Measurements from ENCODE around the gene XRN2. TPM values are rescaled to one million over a fixed set of nuclear protein-coding genes. Genes with fewer than 3 reads are reported as not detected.

The XRN2 gene
- total and polyA plus RNA-seq, 4 donors: 12.6 to 62.2 (median 53.6) TPM

DNA sequence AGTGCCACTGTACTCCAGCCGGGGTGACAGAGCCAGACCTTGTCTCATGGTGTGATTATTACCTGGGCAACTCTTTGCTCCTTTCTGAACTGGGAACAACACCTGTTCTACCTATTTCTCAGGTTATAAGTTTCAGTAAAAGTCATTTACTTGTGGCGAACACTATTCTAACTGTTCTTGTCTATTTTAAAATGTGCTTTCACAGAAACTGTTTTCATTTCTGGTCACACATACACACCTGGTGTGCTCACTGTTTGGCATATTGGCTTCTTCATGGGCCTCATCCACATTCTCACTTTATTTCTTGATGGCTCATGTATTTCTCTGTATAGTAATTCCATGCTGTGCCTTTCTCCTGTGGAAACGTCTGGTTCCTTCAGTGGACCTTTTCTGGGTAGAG lies 30.5 kb upstream of the XRN2 start:
- ATAC-seq (ENCODE audit: insufficient read depth, low FRiP score): no peak
- Histone ChIP-seq H3K9me3 (ENCODE audit: control insufficient read depth in 4 of 4, insufficient read depth in 3 of 4, low read length in 3 of 4) (peaks cover 0 to 10% (median 0%) of the 10 kb centered on the region in 4 donors), H3K27ac (ENCODE audit: low read depth in 1 of 2, low read length in 1 of 2) (no peak overlapping the region), H3K36me3 (ENCODE audit: control insufficient read depth in 4 of 4, insufficient read depth in 4 of 4, low read length in 4 of 4) (no peaks in the 10 kb centered on the region), H3K4me1 (ENCODE audit: control insufficient read depth in 5 of 5, insufficient read depth in 5 of 5, low read length in 5 of 5) (no peaks in the 10 kb centered on the region), H3K9ac (ENCODE audit: insufficient read depth in 1 of 2, low read length in 2 of 2) (no peak overlapping the region), H3K4me3 (no peak overlapping the region), H3K27me3 (ENCODE audit: control insufficient read depth in 3 of 3, insufficient read depth in 3 of 3, low read length in 2 of 3) (peaks cover 0 to 4% (median 0%) of the 10 kb centered on the region in 3 donors)
- 84 to 91% methylated on average over 3 of the region's 3 CpGs for WGBS, 2 donors
- no peak for DNase-seq
- TF ChIP-seq, protein P1, sequence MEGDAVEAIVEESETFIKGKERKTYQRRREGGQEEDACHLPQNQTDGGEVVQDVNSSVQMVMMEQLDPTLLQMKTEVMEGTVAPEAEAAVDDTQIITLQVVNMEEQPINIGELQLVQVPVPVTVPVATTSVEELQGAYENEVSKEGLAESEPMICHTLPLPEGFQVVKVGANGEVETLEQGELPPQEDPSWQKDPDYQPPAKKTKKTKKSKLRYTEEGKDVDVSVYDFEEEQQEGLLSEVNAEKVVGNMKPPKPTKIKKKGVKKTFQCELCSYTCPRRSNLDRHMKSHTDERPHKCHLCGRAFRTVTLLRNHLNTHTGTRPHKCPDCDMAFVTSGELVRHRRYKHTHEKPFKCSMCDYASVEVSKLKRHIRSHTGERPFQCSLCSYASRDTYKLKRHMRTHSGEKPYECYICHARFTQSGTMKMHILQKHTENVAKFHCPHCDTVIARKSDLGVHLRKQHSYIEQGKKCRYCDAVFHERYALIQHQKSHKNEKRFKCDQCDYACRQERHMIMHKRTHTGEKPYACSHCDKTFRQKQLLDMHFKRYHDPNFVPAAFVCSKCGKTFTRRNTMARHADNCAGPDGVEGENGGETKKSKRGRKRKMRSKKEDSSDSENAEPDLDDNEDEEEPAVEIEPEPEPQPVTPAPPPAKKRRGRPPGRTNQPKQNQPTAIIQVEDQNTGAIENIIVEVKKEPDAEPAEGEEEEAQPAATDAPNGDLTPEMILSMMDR (IDR thresholded peaks at IDR 0.05; ENCODE audit: control extremely low read depth, extremely low read depth): no peak

DNA sequence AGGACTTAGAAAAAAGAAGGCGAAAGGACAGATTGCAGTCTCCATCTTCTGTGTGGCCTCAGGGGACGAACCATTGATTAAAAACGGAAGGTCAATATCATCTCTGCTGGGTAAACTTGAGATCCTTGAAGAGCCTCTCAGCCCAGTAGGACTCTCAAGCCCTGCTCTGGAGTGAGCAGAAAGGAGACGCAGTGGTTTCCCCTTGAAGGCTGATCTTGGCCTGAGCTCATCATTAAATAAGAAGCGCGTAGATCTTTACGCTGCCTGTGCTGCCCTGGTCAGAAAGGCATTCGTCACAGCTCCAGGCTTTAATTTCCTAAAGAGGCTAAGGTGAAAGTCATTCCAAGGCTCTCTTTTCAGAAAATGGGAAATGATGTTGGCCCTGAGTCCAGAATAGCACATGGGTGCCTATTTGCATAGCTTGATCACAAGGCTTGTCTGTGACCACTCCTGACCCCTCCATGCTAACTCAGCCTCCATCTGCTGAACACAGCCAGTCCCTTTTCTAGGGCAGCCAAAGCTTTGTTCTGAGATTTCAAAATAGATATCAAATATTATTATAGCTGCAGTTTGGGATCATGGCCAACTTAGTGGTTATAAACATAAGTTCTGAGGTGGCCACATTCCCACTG lies 29.3 kb upstream of the XRN2 start:
- H3K4me3 ChIP-seq: no peak overlapping the region
- H3K36me3 ChIP-seq (ENCODE audit: control insufficient read depth in 4 of 4, insufficient read depth in 4 of 4, low read length in 4 of 4): no peaks in the 10 kb centered on the region
- H3K9ac ChIP-seq (ENCODE audit: insufficient read depth in 1 of 2, low read length in 2 of 2): no peak overlapping the region
- WGBS, 2 donors: 69 to 85% methylated on average over 8 of the region's 8 CpGs
- H3K9me3 ChIP-seq (ENCODE audit: control insufficient read depth in 4 of 4, insufficient read depth in 3 of 4, low read length in 3 of 4): peaks cover 0 to 10% (median 0%) of the 10 kb centered on the region in 4 donors
- no peak for ATAC-seq (ENCODE audit: insufficient read depth, low FRiP score)
- no peaks in the 10 kb centered on the region for H3K4me1 ChIP-seq (ENCODE audit: control insufficient read depth in 5 of 5, insufficient read depth in 5 of 5, low read length in 5 of 5)
- TF ChIP-seq, protein P1 (IDR thresholded peaks at IDR 0.05; ENCODE audit: control extremely low read depth, extremely low read depth): no peak
- no peak for DNase-seq
- no peak overlapping the region for H3K27ac ChIP-seq (ENCODE audit: low read depth in 1 of 2, low read length in 1 of 2)
- H3K27me3 ChIP-seq (ENCODE audit: control insufficient read depth in 3 of 3, insufficient read depth in 3 of 3, low read length in 2 of 3): peaks cover 0 to 4% (median 0%) of the 10 kb centered on the region in 3 donors

DNA sequence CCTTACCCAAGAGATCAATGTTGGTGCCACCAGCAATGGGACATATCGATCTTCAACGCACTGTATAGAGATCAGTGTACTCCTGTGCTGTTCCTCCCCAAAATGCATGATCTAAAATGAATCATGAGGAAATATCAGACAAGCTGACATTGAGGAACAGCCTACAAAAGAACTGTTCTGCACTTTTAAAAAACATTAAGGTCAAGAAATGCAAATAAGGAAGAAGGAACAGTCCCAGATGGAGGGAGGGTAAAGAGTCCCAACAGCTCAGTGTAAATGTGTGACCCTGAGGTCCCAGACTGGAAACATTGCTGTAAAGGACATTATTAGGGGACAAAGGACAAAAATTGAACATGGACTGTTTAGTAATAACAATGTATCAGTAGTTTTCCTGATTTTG lies 24.3 kb upstream of the XRN2 start:
- peaks cover 0 to 5% (median 4%) of the 10 kb centered on the region in 3 donors for H3K27me3 ChIP-seq (ENCODE audit: control insufficient read depth in 3 of 3, insufficient read depth in 3 of 3, low read length in 2 of 3)
- no peak for ATAC-seq (ENCODE audit: insufficient read depth, low FRiP score)
- no peak overlapping the region for H3K4me3 ChIP-seq
- H3K4me1 ChIP-seq (ENCODE audit: control insufficient read depth in 5 of 5, insufficient read depth in 5 of 5, low read length in 5 of 5): no peaks in the 10 kb centered on the region
- H3K27ac ChIP-seq (ENCODE audit: low read depth in 1 of 2, low read length in 1 of 2): no peak overlapping the region
- WGBS, 2 donors: 95% methylated on average over 2 of the region's 2 CpGs
- no peak for DNase-seq
- TF ChIP-seq, protein P1 (IDR thresholded peaks at IDR 0.05; ENCODE audit: control extremely low read depth, extremely low read depth): no peak
- H3K9me3 ChIP-seq (ENCODE audit: control insufficient read depth in 4 of 4, insufficient read depth in 3 of 4, low read length in 3 of 4): peaks cover 0 to 6% (median 0%) of the 10 kb centered on the region in 4 donors
- no peak overlapping the region for H3K9ac ChIP-seq (ENCODE audit: insufficient read depth in 1 of 2, low read length in 2 of 2)
- no peaks in the 10 kb centered on the region for H3K36me3 ChIP-seq (ENCODE audit: control insufficient read depth in 4 of 4, insufficient read depth in 4 of 4, low read length in 4 of 4)
